HCEC 1CT (cell line): ENCODE data around the gene ISCA1.

Source experiments
- DNase-seq: peaks from one replicate; pipeline ENCODE4 v3.0.0-alpha.2; 2017

Gene ISCA1

DNA sequence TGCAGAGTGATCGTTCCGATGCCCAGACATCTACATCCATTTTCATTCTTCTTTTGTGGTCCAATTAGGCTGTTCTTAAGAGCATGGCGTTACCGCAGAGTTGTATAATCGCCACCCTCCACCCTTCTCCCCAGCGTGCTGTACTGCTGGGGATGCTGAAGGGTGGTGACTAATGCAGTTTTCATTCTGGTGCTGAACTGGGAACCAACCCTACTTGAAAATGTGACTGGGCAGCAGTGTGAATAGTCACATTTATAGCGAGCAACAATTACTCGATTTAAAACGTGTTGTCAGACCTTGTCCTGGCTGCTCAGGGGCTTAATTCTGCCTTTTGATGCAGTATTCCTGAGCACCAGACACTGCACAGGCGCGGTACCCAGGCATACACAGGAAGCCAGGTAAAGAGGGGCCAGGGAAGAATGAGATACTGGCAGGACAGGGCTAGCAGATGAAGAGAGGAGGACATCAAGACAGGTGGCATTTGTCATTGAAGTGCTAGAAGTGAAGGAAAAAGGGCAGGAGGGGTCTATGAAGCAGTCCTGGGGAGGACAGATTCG lies 719 bp upstream of the ISCA1 start:
- DNase-seq, result peak; percentile 85

GRCh38 chr9:86281593-86282076 lies 703 bp downstream of the ISCA1 start:
- peak; percentile 38 for DNase-seq

DNA sequence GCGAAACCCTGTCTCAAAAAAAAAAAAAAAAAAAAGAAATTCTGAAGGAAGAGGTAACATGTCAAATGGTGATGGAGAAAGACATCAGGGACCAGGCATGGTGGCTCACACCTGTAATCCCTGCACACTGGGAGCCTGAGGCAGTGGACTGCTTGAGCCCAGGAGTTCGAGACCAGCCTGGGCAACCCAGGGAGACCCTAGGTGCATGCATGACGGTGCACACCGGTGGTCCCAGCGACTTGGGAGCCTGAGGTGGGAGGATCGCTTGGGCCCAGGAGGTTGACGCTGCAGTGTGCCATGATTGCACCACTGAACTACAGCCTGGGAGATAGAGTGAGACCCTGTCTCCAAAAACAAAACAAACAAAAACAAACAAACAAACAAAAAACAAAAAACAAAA lies 1.8 kb downstream of the ISCA1 start:
- no peak for DNase-seq

- DNase-seq, result no peak
Measured at GRCh38 chr9:86279839-86280238, 2.5 kb downstream of the ISCA1 start.

GRCh38 chr9:86277072-86277471 lies 5.3 kb downstream of the ISCA1 start:
- DNase-seq, result no peak

DNA sequence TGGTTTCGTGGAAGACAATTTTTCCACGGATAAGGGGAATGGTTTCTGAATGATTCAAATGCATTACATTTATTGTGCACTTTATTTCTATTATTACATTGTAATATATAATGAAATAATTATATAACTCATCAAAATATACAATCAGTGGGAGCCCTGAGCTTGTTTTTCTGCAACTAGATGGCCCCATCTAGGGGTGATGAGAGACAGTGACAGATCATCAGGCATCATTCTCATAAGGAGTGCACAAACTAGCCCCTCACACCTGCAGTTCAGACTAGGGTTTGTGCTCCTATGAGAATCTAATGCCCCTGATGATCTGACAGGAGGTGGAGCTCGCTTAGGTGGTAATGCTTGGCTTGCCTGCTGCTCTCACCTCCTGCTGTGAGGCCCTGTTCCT lies 6.4 kb downstream of the ISCA1 start:
- DNase-seq, result no peak

DNA sequence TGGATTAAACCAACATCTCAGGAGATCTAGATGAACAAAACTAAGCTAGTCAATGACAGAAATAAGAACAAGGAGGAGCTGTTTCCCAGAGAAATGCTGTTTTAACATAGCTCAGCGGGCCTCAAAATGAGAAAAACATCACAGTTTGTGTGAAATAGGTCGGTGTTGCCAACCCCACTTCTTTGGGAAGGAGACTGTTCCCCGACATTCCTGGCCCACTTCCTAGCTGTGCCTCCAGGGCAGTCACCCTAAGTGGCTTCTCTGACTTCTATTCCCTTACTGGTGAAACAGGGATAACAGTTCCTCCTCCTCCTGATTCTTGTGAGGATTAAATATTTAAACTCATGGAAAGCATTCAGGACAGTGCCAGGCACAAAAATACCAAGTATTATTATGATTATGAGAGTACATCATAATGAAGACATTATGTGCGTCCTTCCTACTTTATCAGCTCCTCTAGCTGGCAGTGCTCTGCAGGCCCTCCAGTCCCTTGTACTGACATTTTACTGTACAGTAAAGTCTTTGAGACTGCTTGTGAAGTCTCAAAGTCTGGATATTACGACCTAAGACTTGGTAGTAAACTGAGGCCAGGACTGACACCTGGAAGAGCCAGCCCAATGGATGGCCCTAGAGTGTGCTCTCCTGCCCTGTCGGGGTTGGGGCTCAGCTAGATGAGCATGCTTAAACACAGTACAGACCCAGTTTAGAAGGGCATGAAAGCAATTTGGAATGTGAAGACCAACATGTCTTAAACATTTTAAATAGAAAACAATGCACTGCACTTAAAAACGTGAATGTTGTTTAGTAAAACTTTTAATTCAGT lies 7.3 kb downstream of the ISCA1 start:
- DNase-seq, result no peak

DNA sequence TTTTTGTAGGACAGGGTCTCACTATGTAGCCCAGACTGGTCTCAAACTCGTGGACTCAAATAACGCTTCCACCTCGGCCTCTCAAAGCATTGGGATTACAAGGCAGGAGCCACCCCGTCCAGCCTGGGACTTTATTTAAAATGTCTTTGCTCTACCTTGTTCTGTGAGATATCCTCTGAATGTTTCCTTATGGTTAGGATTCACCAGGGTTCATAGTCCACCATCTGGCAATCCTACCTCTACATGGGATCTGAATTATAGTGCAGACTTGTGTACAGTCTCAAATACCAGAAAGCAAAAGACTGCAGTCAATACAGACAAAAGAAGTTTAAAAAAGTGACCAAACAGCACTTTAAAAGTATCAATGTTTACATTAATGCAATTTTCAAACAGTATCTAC lies 10.1 kb downstream of the ISCA1 start:
- DNase-seq, result no peak

GRCh38 chr9:86263876-86264275 lies 18.5 kb downstream of the ISCA1 start:
- DNase-seq, result no peak

- DNase-seq, result no peak
Measured at GRCh38 chr9:86262492-86262891, 19.8 kb downstream of the ISCA1 start.

- DNase-seq, result no peak
Measured at GRCh38 chr9:86259557-86259956, 22.8 kb downstream of the ISCA1 start, which contains the start of gene C9orf153. Gene C9orf153 (minus strand): TSS chr9:86259657. CDS start chr9:86229603, 30,054 bp downstream.

GRCh38 chr9:86257391-86257790 lies 24.9 kb downstream of the ISCA1 start:
- no peak for DNase-seq

DNA sequence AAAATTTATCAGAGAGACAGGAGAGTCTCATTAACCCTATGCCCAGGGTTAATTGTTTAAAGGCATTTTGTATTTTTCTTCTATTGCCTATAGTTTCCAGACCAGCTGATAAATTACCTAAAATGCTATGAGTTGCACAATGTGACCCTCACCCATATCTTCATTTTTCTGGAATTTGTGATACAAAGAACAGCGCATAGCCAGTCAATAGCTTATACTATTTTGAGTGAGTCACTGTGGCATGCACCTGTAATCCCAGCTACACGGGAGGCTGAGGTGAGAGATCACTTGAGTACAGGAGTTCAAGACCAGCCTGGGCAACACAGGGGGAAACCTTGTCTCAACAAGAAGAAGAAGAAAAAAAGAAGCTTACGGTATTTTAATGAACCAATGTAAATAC lies 25.7 kb downstream of the ISCA1 start:
- no peak for DNase-seq

GRCh38 chr9:86253577-86253976 lies 28.8 kb downstream of the ISCA1 start:
- DNase-seq, result no peak

DNA sequence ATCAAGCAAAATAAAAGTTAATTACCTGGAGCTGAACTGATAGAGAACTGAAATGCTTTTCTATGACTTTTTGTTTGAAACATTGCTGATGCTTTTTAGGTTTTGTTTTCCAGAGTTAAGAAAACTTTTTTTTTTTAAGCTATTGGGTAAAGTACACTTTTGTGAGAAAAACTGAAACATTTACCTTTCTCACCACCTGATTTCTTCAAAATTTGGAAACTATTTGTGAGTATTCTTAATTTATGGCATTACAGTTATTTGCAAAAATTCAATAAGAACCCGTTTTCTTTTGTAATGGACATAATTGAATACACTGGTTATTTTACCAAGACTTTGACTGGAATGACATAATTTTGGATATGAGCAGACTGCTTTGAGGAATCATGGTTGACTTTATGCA lies 29.5 kb downstream of the ISCA1 start:
- no peak for DNase-seq

DNA sequence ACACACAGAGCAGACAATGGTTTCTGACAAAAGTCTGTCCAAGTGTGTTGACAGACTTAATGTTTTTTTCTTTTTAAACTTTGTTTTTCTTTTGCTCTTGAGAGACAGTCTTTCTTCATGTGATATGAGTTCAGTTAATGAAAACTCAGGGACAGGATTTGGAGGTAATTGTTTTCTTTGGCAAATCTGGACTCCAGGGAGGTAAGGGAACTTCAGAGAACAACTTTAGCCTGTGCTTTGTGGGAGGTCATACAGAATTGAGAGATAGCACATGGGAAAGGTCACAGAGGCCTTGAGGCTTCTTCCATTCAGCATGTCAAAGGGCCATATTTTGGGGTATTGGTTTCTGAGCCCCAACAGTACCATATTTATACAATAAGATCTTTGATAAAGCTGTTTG lies 32.2 kb downstream of the ISCA1 start:
- no peak for DNase-seq

DNA sequence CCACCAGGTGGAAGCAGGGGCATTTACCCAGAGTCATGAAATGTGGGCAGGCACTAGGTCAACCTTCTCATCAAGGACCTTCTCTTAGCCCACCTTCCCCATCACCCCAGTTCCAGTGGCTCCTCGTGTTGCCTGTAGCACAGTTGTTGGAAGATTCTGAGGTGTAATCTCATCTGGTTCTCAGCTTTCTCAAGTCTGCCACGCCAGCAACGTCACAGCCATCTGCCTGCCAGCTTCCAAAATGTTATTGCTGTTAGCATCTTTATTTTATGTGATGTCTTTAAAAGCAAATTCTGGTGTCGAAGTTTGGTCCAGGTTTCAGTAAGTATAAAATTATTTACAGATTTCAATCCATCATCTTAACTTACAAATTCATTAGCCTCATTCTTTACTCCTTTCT lies 33.6 kb downstream of the ISCA1 start:
- no peak for DNase-seq

GRCh38 chr9:86246752-86247161 lies 35.6 kb downstream of the ISCA1 start:
- no peak for DNase-seq

GRCh38 chr9:86242071-86242470 lies 40.3 kb downstream of the ISCA1 start:
- no peak for DNase-seq

DNA sequence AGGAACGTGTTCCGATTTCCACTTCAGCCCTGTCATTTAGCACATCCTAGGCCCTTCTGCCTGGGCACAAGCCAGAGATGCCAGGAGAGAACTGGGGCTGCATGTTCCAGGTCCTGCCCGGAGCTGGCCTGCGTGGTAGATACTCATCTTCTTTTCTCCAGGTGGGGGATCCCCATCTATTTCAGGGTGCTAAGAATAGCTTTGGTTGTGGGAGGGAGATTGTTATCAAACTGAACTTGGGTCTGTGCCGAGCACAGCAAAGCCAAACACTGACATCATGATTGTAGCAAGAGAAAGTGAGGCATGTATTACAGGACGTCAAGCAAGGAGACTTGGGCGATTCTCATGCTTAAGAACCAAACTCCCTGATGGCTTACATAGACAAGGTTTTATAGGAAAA lies 41.1 kb downstream of the ISCA1 start:
- DNase-seq, result no peak

DNA sequence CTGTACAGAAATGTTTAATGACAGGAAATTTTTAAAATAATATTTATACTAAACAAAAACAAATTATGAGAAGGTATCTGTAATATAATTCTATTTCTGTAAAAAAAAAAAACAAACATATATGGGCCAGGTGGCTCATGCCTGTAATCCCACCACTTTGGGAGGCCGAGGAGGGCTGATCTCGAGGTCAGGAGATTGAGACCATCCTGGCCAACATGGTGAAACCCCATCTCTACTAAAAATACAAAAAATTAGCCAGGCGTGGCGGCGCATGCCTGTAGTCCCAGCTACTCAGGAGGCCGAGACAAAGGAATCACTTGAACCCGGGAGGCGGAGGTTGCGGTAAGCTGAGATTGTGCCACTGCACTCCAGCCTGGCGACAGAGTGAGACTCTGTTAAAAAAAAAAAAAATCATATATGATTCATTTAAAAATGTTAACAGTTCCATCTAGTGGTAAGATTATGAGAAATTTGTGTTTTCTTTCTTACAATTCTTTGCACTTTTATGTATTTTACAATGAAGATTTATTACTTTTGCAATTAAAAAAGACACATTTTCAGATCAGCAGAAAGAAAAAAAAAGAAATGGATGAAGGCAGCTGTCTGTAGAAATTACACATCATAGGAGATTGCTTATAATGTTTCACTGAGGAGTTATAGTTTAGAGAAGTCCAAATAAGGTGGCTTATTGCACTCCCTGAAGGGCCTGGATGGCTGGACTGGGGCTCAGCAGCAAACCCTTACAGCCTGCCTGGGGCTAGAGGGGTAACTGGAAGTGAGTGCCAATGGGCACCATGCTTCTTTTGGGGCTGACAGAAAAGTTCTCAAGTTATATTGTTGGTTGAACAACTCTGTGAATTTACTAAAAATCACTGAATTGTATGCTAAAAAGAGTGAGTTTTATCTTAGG lies 43.2 kb downstream of the ISCA1 start:
- DNase-seq, result peak; percentile 11

DNA sequence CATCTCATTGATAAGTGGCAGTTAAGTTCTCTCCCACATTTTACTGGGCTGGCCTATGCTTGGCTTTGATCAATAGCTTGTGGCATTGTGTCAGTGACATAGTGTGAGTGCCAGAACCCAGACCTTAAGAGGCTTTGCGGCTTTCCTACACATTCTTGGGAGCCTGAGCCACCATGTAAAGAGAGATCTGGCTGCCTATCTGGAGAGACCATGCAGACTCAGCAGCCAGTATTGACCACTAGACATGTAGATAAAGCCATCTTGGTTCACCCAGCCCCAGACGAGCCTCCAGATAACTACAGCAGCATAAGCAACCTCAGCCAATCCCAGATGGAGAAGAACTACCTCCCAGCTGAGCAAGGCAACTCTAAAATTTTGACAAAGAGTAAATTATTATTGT lies 51.5 kb downstream of the ISCA1 start:
- DNase-seq, result no peak

GRCh38 chr9:86222667-86223066 lies 59.7 kb downstream of the ISCA1 start:
- DNase-seq, result no peak

- no peak for DNase-seq
Measured at GRCh38 chr9:86219606-86220005, 62.7 kb downstream of the ISCA1 start.
